ENCODE data around the gene YAE1.

DNA sequence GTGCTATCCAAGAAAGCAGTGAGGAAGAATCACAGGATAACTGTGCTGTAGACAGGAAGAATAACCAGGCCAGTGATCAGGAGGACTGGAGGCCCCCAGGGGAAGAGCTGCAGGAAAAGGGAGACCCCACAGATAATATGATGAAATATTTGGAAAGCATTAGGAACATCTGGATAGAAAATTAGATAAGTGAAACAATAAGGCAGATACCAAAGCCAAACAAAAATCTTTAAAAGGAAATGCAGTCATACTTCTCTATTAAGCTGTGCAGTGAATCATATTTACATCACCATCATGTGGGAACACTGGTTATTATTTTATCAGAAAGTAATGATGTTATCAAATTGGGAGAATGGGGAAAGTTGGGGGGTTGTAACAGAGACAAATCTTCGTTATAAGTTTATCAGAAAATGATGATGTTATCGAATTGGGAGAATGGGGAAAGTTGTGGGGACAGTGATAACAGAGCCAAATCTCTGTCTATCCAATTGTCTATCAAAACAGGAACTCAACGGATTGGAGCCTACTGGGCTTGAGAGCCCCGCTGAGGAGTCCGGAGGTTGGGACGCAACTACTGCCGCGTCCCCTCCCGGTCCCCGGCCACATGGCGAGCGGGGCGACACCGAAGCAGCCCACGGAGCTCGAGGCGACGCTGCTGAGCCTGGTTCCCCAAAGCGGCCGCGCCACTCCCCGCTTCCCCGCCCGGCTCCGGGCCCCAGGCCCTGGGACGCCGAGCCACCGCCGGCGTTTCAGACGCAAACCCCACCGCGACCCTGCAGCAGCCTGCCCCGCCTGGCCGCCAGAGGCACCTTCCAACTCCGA, 43.1 kb downstream of the YAE1 start:
- TF ChIP-seq, protein P1, sequence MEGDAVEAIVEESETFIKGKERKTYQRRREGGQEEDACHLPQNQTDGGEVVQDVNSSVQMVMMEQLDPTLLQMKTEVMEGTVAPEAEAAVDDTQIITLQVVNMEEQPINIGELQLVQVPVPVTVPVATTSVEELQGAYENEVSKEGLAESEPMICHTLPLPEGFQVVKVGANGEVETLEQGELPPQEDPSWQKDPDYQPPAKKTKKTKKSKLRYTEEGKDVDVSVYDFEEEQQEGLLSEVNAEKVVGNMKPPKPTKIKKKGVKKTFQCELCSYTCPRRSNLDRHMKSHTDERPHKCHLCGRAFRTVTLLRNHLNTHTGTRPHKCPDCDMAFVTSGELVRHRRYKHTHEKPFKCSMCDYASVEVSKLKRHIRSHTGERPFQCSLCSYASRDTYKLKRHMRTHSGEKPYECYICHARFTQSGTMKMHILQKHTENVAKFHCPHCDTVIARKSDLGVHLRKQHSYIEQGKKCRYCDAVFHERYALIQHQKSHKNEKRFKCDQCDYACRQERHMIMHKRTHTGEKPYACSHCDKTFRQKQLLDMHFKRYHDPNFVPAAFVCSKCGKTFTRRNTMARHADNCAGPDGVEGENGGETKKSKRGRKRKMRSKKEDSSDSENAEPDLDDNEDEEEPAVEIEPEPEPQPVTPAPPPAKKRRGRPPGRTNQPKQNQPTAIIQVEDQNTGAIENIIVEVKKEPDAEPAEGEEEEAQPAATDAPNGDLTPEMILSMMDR (IDR thresholded peaks at IDR 0.05): no peak
- TF ChIP-seq POLR2AphosphoS5 (IDR thresholded peaks at IDR 0.05) (peak in 1 of 3 donors; percentile 14), POLR2A (IDR thresholded peaks at IDR 0.05) (no peak)

Data from breast epithelium (tissue), 3 donors.